ENCODE results near the gene FKBP1A.

FKBP1A gene

DNA sequence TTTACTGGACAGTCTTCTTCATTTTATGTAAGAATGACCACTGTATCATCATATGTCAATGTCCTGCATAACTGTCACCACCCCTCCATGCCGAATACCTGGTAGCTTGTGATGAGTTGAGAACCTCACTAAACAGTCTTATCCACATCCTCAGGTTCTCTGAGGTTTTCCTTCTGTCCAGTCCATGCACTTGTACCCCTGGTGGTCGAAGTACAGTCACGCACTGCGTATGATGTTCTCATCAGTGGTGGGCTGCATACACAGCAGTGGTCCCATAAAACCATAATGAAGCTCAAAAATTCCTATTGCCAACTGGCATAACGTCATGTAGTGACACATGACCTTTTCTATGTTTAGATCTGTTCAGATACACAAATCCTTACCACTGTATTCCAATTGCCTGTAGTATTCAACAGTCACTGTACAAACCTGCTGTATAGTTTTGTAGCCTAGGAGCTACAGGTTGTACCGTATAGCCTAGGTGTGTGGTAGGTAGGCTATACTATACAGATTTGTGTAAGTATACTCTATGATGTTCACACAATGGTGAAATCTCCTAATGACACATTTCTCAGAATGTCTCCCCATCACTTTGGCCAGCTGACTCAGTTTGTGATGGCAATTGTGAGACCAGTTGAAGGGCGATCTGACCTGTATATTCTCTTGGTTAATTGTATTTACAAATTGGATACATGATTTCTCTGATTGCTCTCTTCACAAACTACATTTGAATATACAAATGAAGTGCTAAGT lies 32.6 kb downstream of the FKBP1A start:
- DNase-seq: no peak
- H3K9me3 ChIP-seq: no peaks in the 10 kb centered on the region
- no peaks in the 10 kb centered on the region for H3K36me3 ChIP-seq
- no peak overlapping the region for H3K4me3 ChIP-seq (ENCODE audit: low read depth, low read length)
- no peaks in the 10 kb centered on the region for H3K27me3 ChIP-seq
- TF ChIP-seq, protein P1, sequence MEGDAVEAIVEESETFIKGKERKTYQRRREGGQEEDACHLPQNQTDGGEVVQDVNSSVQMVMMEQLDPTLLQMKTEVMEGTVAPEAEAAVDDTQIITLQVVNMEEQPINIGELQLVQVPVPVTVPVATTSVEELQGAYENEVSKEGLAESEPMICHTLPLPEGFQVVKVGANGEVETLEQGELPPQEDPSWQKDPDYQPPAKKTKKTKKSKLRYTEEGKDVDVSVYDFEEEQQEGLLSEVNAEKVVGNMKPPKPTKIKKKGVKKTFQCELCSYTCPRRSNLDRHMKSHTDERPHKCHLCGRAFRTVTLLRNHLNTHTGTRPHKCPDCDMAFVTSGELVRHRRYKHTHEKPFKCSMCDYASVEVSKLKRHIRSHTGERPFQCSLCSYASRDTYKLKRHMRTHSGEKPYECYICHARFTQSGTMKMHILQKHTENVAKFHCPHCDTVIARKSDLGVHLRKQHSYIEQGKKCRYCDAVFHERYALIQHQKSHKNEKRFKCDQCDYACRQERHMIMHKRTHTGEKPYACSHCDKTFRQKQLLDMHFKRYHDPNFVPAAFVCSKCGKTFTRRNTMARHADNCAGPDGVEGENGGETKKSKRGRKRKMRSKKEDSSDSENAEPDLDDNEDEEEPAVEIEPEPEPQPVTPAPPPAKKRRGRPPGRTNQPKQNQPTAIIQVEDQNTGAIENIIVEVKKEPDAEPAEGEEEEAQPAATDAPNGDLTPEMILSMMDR (IDR thresholded peaks at IDR 0.05; ENCODE audit: low read depth, low read length): no peak
- no peaks in the 10 kb centered on the region for H3K4me1 ChIP-seq

DNA sequence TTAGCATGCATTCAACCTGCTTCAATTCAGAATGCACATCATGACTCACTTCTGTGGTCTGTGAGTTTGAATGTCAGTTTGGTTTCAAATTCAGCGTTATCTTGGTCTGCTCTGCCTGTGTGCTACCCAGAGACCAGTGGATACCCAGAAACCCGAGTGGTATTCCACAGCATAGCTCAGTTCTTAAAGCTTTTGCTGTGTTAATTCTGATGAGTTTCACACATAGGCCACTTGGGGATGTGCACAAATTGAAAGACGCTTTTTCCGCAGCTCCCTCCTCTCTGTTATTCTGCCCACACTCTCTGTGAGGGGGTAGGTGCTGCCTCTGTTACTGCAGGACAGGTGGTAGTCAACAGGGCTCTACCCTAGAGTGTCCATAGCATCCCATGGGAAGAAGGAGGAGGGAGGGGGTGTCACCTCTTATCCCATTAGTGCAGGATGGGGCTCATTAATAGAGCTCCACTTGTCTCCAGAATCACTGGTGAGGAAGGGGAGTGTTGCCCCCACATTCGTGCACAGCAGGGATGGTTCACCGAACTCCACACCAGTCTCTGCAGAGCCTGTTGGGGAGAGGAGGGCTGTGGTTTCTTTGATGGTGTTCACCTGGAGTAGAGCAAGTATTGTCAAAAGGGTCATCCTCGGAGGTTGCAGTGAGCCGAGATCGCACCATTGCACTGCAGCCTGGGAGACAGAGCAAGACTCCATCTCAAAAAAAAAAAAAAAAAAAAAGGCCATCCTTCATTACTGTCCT lies 34.8 kb downstream of the FKBP1A start:
- H3K9me3 ChIP-seq: no peaks in the 10 kb centered on the region
- H3K27me3 ChIP-seq: no peaks in the 10 kb centered on the region
- H3K36me3 ChIP-seq: no peaks in the 10 kb centered on the region
- H3K4me1 ChIP-seq: no peaks in the 10 kb centered on the region
- TF ChIP-seq, protein P1 (IDR thresholded peaks at IDR 0.05; ENCODE audit: low read depth, low read length): no peak
- no peak overlapping the region for H3K4me3 ChIP-seq (ENCODE audit: low read depth, low read length)
- no peak for DNase-seq

DNA sequence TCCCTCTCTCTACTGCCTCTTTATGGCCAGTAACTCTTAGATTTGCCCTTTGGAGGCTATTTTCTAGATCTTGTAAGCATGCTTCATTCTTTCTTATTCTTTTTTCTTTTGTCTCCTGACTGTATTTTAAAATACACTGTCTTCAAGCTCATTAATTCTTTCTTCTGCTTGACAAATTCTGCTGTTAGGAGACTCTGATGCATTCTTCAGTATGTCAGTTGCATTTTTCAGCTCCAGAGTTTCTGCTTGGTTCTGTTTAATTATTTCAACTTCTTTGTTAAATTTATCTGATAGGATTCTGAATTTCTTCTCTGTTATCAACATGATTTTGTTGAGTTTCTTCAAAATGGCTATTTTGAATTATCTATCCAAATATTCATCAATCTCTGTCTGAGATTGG lies 38.9 kb downstream of the FKBP1A start:
- Histone ChIP-seq H3K9me3 (no peaks in the 10 kb centered on the region), H3K4me3 (ENCODE audit: low read depth, low read length) (no peak overlapping the region), H3K36me3 (no peaks in the 10 kb centered on the region), H3K4me1 (no peaks in the 10 kb centered on the region), H3K27me3 (no peaks in the 10 kb centered on the region)
- no peak for DNase-seq
- TF ChIP-seq, protein P1 (IDR thresholded peaks at IDR 0.05; ENCODE audit: low read depth, low read length): no peak

DNA sequence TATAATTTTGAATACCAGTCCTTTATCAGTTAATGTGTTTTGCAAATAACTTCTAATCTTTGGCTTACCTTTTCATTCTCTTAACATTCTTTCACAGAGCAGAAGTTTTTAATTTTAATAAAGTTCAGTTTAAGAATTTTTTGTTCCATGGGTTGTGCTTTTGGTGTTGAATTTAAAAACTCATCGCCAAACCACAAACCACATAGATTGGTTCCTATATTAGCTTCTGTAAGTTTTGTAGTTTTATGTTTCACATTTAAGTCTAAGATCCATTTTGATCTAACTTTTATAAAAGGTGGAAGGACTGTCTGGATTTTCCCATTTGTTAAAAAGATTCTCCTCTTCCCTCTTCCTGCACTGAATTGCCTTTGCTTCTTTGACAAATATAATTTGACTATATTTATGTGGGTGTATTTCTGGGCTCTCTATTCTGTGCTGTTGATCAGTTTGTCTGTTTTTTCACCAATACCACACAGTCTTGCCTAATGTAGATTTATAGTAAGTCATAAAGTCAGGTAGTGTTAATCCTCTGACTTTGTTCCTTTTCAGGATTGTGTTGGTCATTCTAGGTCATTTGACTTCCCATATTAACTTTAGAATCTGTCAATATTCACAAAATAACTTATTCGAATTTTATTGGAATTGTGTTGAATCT lies 46.4 kb downstream of the FKBP1A start:
- Histone ChIP-seq H3K4me3 (ENCODE audit: low read depth, low read length) (no peak overlapping the region), H3K4me1 (peaks cover 8% of the 10 kb centered on the region), H3K36me3 (no peaks in the 10 kb centered on the region), H3K9me3 (no peaks in the 10 kb centered on the region), H3K27me3 (no peaks in the 10 kb centered on the region)
- TF ChIP-seq, protein P1 (IDR thresholded peaks at IDR 0.05; ENCODE audit: low read depth, low read length): no peak
- DNase-seq: no peak

DNA sequence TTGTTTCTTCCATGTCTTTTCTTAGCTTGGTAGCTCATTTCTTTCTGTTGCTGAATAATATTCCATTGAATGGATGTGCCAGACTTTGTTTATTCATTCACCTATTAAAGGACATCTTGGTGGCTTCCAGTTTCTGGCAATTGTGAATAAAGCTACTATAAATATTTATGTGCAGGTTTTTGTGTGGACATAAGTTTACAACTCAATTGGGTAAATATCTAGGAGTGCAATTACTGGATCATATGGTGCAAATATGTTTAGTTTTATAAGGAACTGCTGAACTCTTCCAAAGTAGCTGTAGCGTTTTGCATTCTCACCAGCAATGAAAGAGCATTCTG lies 47.1 kb downstream of the FKBP1A start:
- TF ChIP-seq, protein P1 (IDR thresholded peaks at IDR 0.05; ENCODE audit: low read depth, low read length): no peak
- Histone ChIP-seq H3K36me3 (no peaks in the 10 kb centered on the region), H3K27me3 (no peaks in the 10 kb centered on the region), H3K4me1 (peaks cover 8% of the 10 kb centered on the region), H3K9me3 (no peaks in the 10 kb centered on the region), H3K4me3 (ENCODE audit: low read depth, low read length) (no peak overlapping the region)
- DNase-seq: no peak

All from BE2C (cell line).